Astrocyte (in vitro differentiated cells and primary cell): ENCODE measurements around the gene GJA10.

ENCODE experiments used
- CTCF ChIP-seq: IDR thresholded peaks from 2 replicates; pipeline ENCODE4 v1.5.1; 2011; ENCODE audit warnings: low read depth, mild to moderate bottlenecking, inconsistent platforms, low read length, moderate library complexity; ENCODE audit not compliant: insufficient read depth
- EZH2 ChIP-seq: IDR thresholded peaks from 2 replicates; pipeline ENCODE4 v1.6.1; 2012; ENCODE audit warnings: mild to moderate bottlenecking, low read length, inconsistent platforms; ENCODE audit not compliant: insufficient read depth

- TF ChIP-seq CTCF (no peak), EZH2 (no peak)
Measured at GRCh38 chr6:89910902-89911240, 16.6 kb downstream of the GJA10 start.
